ENCODE measurements around the gene PML. TPM values are rescaled to one million over a fixed set of nuclear protein-coding genes. Genes with fewer than 3 reads are reported as not detected.
A peak's percentile ranks its signal among the peaks of the same experiment; 100 is the strongest.

Gene PML
- total RNA-seq, 1 experiment from 2014 or later = 24.6 TPM

DNA sequence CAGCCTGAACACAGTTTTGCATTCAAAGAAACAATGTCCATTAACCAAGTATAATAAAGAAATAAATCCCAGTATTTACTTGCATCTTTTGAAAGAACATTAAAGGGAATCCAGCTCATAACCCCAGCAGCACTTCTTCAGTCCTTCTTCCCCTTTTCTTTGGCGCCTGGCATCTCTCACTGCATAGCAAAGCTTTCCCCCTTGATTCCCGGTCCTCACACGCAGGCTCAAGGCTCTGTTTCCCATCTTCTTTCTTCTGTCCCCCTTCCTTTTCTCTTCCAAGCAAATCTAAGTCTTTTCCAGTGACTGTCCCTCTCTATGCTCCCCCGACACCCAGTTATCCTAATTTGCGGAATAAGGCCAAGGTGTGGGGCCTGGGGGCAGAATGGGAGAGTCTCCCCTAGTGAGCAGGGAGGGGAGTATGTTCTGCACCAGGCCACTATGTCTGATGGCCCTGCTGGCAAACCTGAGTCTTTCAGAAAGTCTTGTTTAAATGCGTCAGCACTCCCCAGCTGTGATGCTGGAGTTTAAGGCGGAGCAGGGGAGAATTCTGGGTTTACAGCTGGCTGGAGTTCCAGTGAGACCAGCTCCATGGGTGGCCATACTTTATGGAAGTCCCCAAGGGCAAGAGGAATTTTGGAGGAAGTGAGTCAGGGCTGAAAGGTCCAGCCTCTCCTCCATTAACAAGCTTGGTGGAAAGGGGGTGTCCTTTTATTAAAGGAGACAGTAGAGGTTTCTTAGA lies 45.8 kb downstream of the PML start:
- Mint-ChIP-seq H3K36me3 (ENCODE audit: insufficient read depth in 1 of 3, low read depth in 3 of 3) (peaks cover 4 to 7% (median 5%) of the 10 kb centered on the region in 3 experiments; a peak in 4 of 7 replicates), H3K27me3 (ENCODE audit: low read depth) (peaks cover 4% of the 10 kb centered on the region), H3K4me1 (peaks cover 31 to 37% of the 10 kb centered on the region in 2 experiments), H3K27ac (peak overlapping the region in 2 of 3 experiments; percentile 41 to 53; a peak in 3 of 7 replicates), H3K9me3 (no peaks in the 10 kb centered on the region; a peak in 1 of 5 replicates), H3K4me3 (no peak overlapping the region)
- H3K23ac ChIP-seq (ENCODE audit: insufficient read length, low read depth, low read length) = no peak overlapping the region
- H3K9ac ChIP-seq (ENCODE audit: extremely low read depth, insufficient read length, low read length) = no peak overlapping the region
- H2BK5ac ChIP-seq (ENCODE audit: insufficient read length, low read length) = no peak overlapping the region
- H3K56ac ChIP-seq (ENCODE audit: insufficient read length, low read depth, low read length) = no peak overlapping the region
- H3K27ac ChIP-seq (ENCODE audit: insufficient read length, low read depth, low read length) = no peak overlapping the region
- peaks cover 3% of the 10 kb centered on the region; the same call in 1 of the 2 replicates for H3K4me1 ChIP-seq (ENCODE audit: insufficient read depth, low read length)
- DNase-seq = peak; percentile 44
- H3K27me3 ChIP-seq (ENCODE audit: insufficient read depth, low read length) = no peaks in the 10 kb centered on the region
- no peak overlapping the region for H3T11ph ChIP-seq (ENCODE audit: low read length)
- no peak overlapping the region for H3K4ac ChIP-seq (ENCODE audit: low read depth, low read length)
- no peak overlapping the region for H4K8ac ChIP-seq (replicated peaks; ENCODE audit: insufficient read length, low read depth, low read length)
- H2AFZ ChIP-seq (ENCODE audit: low read length) = no peak overlapping the region
- no peaks in the 10 kb centered on the region for H3K23me2 ChIP-seq (ENCODE audit: insufficient read length, low read depth, low read length, poor library complexity, severe bottlenecking)
- no peak overlapping the region for H3K14ac ChIP-seq (ENCODE audit: insufficient read depth, low read length)
- H4K20me1 ChIP-seq (ENCODE audit: control insufficient read depth, insufficient read depth, insufficient read length) = no peaks in the 10 kb centered on the region
- H3K18ac ChIP-seq (ENCODE audit: insufficient read length, low read depth, low read length) = no peak overlapping the region
- TF ChIP-seq, protein P1, sequence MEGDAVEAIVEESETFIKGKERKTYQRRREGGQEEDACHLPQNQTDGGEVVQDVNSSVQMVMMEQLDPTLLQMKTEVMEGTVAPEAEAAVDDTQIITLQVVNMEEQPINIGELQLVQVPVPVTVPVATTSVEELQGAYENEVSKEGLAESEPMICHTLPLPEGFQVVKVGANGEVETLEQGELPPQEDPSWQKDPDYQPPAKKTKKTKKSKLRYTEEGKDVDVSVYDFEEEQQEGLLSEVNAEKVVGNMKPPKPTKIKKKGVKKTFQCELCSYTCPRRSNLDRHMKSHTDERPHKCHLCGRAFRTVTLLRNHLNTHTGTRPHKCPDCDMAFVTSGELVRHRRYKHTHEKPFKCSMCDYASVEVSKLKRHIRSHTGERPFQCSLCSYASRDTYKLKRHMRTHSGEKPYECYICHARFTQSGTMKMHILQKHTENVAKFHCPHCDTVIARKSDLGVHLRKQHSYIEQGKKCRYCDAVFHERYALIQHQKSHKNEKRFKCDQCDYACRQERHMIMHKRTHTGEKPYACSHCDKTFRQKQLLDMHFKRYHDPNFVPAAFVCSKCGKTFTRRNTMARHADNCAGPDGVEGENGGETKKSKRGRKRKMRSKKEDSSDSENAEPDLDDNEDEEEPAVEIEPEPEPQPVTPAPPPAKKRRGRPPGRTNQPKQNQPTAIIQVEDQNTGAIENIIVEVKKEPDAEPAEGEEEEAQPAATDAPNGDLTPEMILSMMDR (conservative IDR thresholded peaks at IDR 0.05) = no peak
- no peak overlapping the region for H2BK12ac ChIP-seq (ENCODE audit: insufficient read length, low read depth, low read length)
- H2BK20ac ChIP-seq (ENCODE audit: low read depth, low read length, poor library complexity, severe bottlenecking) = no peak overlapping the region
- no peak overlapping the region for H3K4me2 ChIP-seq (ENCODE audit: insufficient read depth, insufficient read length, low read length)
- H2BK15ac ChIP-seq (ENCODE audit: low read depth, low read length) = no peak overlapping the region
- no peaks in the 10 kb centered on the region for H3K9me3 ChIP-seq (ENCODE audit: control insufficient read depth, low read depth, low read length)
- no peak overlapping the region for H2AK5ac ChIP-seq (ENCODE audit: insufficient read length, low read length)
- no peak overlapping the region for H4K91ac ChIP-seq (ENCODE audit: insufficient read length, low read depth, low read length)
- no peaks in the 10 kb centered on the region for H3K79me1 ChIP-seq (ENCODE audit: insufficient read depth, low read depth, low read length, poor library complexity, severe bottlenecking)
- no peaks in the 10 kb centered on the region for H3K79me2 ChIP-seq (ENCODE audit: insufficient read depth, low read length)
- no CpG with 5 or more reads among the region's 7 CpGs for WGBS (ENCODE audit: extremely low coverage, insufficient read length, low lambda C conversion rate)
- no peak overlapping the region for H4K5ac ChIP-seq (ENCODE audit: insufficient read length, low read depth, low read length)
- H2BK120ac ChIP-seq (ENCODE audit: low read depth, low read length, poor library complexity, severe bottlenecking) = no peak overlapping the region

Data from H9 (cell line).